LNCaP clone FGC (cell line): ENCODE results near the gene SLC4A4.

Experiments used
- DNase-seq: peaks from one replicate; pipeline ENCODE4 v3.0.0-alpha.2; 2011; ENCODE audit warnings: low read depth
- H3K4me3 ChIP-seq: 2 replicates; pipeline ENCODE4 v1.5.1; 2011; ENCODE audit warnings: mild to moderate bottlenecking, low read depth, low read length, control low read depth
- TF ChIP-seq, protein P1 (sequence below): IDR thresholded peaks from 2 replicates; pipeline ENCODE4 v1.5.1; 2012; ENCODE audit warnings: mild to moderate bottlenecking; ENCODE audit not compliant: control insufficient read depth, insufficient read depth; ENCODE audit errors: extremely low read depth

The SLC4A4 gene

DNA sequence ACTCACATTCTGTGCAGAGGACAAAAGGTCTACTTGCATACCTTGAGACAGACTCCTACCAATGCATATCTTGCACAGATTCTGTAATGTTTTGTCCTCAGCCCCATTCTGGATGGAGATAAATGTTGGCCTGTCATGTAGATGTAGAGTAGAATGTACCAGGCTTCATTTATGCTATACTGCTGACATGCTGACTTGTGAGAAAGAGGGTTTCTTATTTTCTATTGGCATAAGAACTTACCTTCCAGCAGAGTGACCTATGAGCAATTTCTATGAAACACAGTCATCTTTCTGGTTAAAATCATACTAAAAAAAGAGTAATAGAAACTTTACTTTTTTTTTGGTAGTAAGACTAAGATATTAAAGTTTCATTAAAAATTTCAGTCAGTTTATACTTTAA lies 17.2 kb downstream of the SLC4A4 start:
- no peak overlapping the region for H3K4me3 ChIP-seq
- TF ChIP-seq, protein P1, sequence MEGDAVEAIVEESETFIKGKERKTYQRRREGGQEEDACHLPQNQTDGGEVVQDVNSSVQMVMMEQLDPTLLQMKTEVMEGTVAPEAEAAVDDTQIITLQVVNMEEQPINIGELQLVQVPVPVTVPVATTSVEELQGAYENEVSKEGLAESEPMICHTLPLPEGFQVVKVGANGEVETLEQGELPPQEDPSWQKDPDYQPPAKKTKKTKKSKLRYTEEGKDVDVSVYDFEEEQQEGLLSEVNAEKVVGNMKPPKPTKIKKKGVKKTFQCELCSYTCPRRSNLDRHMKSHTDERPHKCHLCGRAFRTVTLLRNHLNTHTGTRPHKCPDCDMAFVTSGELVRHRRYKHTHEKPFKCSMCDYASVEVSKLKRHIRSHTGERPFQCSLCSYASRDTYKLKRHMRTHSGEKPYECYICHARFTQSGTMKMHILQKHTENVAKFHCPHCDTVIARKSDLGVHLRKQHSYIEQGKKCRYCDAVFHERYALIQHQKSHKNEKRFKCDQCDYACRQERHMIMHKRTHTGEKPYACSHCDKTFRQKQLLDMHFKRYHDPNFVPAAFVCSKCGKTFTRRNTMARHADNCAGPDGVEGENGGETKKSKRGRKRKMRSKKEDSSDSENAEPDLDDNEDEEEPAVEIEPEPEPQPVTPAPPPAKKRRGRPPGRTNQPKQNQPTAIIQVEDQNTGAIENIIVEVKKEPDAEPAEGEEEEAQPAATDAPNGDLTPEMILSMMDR, result no peak
- no peak for DNase-seq

DNA sequence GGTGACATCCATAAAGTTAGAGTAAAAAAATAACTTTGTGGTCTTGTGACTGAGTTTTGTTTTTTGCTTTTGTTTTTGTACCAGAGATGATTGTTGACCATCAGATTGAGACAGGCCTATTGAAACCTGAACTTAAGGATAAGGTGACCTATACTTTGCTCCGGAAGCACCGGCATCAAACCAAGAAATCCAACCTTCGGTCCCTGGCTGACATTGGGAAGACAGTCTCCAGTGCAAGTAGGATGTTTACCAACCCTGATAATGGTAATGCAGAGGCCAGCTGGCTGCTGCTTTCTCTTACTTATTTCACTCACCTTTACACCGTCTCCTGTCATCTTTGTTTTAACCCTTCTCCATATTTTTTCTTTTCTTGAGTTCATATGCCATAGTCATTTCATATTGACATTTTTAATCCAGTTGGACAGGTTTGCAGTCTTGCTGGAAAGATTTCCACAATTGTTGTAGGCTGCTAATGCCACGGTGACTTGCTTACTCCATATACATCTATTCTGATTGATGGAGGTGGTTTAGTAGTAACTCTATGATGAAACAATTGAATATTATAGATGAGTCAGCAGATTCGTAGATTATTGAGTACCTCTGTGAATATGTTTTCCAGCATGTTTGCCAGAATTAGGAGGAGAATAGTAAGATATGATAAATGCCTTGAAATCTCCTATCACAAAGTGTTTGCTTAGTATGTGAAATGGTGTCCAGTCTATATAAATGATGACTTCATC lies 18.3 kb downstream of the SLC4A4 start:
- TF ChIP-seq, protein P1, result no peak
- H3K4me3 ChIP-seq, result no peak overlapping the region
- no peak for DNase-seq

DNA sequence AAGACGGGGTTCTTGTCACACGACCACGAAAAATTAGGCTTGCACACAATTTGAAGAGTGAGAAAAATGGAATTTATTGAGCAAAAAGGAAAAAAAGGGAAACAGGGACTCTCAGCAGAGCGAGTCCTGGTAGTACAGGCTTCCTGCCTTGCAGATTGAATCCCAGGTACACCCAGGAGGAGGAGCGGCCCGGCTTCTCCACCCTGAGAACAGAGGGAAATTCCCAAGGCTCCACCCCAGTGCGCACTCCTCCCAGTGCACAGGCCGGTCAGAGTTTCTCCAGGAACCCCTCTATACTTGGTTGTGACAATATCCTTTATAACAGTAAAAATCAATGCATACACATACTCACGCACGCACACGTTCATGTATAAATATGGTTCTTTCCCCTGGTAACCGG lies 22.0 kb downstream of the SLC4A4 start:
- H3K4me3 ChIP-seq, result no peak overlapping the region
- TF ChIP-seq, protein P1, result no peak
- DNase-seq, result no peak

DNA sequence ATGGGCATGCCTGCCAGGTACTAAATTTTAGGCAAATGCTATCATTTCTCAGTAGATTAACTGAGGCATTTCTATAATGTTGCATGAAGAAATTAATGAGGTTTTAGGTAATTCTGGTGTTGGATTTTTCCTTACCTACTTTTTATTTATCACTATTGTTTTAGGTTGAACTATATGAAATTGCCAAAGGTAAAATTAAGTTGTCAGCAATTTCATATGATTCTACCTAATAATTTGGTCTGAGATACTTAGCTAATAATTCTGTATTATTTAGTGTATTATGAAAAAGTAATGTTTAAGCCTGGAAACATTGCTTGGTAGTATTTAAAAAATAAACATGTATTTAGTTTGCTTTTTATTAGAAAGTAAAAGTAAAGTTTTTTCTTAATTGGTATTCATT lies 22.7 kb downstream of the SLC4A4 start:
- no peak for DNase-seq
- TF ChIP-seq, protein P1, result no peak
- no peak overlapping the region for H3K4me3 ChIP-seq

DNA sequence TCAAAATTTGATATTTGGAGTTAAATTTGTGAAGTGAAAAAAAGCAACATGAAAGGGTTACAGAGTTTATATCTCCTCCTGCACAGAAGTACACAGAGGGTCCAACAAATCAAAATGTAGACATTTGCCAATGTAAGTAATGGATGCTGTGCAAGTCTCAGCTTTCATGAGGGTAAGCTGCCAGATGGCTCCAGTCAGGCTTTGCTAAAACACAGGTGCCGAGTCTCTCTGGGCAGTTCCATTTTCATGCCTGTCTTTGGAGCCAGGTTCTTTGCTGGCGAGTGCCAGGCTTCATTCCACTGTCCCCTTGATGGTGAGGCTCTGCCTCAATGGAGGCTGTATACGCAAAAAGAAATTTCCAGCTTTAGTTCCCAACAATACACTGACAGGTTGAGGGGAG lies 27.9 kb downstream of the SLC4A4 start:
- DNase-seq, result no peak
- TF ChIP-seq, protein P1, result no peak
- H3K4me3 ChIP-seq, result no peak overlapping the region

DNA sequence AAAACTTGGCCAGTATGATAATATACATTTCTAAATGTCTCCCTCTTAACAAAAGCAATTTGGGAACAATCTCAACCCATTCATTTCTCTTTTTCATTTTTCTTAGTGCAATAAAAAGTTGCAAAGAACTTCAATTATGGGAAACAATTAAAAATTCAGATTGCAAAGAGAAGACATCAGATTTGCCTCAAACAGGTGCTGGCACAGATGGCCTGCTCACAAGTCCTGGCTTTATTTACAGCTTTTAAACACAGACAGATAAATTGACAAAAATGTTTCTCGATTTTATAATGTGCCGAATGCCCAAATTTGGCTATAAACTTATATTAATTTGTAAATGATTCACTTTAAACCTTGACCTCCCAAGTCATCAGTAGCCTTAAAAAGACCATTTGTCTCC lies 28.7 kb downstream of the SLC4A4 start:
- H3K4me3 ChIP-seq, result no peak overlapping the region
- TF ChIP-seq, protein P1, result no peak
- no peak for DNase-seq

DNA sequence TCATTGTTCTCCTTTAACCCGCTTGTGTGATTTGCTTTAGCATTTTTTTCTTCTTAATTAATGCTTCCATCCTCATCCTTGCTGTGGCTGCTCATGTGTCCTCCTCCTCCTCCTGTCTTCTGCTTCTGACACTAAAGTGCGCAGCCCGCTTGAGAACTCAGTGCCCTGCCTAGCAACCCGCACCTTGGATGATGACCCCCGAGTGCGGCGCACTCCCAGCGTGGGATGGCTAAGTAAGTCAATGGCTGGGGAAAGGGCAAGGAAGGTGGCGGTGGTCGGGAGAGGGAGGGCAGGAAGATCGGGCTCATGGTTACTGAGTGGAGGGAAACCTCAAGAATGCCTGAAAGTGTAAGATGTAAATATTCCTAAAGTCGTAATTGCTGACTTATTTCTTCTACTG lies 30.1 kb downstream of the SLC4A4 start:
- DNase-seq, result no peak
- H3K4me3 ChIP-seq, result no peak overlapping the region
- TF ChIP-seq, protein P1, result no peak
